IPS DF 4.7 (cell line): ENCODE measurements around the gene CA10.

Experiments used
- DNase-seq: peaks from one replicate; pipeline ENCODE4 v3.0.0-alpha.2; 2013; ENCODE audit warnings: low spot score; ENCODE audit errors: extremely low read depth

Gene CA10

DNA sequence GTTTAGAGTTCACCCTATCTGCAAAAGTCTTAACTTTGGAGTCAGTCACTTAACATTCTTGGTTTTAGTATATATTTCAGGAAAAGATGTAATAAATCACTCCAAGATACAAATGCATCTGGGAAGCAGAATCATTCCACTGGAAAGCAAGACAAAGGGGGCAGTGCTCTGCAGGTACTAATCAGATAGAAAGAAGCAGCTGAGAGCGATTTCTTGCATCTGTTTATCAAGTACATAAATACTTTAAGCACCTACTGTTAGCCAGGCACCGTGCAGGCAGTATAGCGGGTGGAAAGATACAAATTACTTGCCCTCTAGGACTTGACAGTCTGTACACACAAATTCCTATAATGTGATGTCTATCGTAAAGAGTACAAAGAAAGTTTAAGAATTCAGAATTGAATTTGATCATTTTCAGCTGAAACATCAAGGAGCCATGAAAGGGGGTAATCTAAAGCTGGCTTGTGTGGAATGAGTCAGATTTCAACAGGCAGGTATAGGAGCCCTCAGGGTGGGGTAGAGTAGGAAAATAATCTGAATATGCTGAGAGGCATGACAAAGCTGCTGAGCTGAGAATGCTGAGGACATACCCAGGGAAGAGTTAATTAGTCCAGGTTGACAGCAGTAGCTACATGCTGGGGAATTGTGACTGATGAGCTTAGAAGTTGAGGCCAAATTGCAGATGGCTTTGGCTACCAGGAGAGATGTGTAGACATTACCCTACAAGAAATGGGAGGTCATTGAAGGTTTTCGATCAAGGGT is 110.2 kb downstream of the CA10 start:
- DNase-seq = no peak

DNA sequence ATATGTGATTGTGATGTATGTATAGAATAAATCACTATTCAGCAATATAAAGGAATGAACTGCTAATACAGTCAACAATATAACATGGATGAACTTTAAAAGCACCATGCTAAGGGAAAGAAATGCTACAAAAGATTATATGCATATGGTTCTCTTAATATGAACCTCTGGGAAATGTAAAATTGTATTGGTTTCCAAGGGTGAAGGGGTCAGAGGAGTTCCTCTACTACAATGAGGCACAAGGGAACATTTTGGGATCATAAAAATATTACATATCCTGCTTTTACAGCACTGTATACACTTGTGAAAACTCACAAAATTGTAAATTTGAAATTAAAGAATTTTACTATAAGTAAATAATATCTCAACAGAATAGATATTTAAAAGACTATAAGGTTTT is 111.4 kb downstream of the CA10 start:
- DNase-seq = no peak

DNA sequence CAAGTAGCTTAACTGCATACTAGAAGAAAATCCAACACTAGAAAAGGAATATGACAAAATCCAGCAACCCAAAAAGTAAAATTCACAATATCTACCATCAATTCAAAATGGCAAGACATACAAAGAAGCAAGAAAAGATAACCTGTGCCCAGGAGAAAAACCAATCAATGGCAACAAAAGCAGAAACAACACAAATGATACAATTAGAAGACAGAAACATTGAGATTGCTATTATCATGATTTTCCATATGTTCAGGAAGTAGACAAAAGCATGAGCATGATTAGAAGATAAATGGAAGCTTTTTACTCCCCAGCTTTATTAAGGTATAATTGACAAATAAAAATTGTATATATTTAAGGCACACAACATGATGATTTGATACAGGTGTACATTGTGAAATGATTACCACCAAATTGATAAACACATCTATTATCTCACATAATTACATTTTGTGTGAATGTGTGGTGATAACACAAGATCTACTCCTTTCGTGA is 117.3 kb downstream of the CA10 start:
- DNase-seq = no peak

DNA sequence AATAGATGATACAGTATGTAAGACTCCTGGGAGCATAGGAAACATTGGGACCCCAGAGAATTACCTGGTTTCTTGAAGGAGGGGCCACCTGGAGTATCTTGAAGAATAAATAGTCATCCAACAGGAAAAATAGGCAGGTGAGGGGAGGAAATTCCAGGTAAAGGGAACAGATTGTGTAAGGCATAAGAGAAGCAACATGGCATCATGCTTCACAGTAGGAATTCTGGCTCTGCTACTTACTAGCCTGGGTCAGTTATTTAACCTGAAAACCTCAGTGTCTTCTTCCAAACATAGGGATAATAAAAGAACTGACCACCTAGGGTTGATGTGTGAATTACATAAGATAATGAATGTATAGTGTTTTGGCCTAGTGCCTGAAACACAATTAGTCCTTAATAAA is 122.1 kb downstream of the CA10 start:
- DNase-seq = no peak

DNA sequence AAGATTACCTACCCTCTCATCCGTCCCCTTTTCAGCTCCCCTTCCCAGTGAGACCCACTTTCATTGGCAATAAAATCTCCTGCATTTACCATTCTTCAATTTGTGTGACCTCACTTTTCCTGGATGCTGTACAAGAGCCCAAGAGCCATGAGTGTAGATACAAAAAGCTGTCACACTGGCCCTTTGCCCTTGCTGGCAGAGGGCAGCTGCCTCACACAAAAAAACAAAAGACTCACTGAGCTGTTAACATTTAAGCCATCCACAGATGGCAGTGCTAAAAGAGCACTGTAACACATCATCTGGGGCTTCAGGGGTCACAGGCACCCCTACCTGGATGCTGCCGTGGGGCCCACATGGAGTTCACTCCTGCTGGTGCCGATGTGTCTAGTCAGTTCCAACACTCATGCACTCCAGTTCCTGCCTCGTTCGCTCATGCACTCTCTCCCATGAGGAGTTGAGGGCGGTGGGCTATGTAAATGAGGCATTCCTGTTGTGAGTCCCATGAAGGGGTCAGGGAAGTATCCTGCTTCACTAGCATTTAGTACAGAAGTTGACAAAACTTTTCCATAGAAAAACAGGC is 123.1 kb downstream of the CA10 start:
- no peak for DNase-seq

DNA sequence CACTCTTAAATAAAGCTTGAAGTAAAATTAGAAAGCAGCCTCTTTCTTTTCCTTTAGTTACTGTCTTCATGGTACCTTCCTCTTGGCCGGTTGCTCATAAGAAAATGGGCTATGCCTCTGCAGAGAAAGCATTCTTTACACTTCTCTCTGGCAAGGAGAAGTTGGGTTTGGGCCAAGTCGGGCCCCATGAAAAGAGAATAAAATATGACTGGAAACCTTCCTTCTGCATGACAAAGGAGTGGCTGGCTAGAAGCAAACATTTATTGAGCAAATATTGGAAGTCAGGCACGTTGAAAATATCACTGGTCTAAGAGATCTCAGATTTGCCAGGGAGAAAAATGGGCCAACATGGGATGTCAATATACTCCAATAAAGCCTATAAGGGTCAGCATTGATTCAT is 126.1 kb downstream of the CA10 start:
- DNase-seq = no peak

DNA sequence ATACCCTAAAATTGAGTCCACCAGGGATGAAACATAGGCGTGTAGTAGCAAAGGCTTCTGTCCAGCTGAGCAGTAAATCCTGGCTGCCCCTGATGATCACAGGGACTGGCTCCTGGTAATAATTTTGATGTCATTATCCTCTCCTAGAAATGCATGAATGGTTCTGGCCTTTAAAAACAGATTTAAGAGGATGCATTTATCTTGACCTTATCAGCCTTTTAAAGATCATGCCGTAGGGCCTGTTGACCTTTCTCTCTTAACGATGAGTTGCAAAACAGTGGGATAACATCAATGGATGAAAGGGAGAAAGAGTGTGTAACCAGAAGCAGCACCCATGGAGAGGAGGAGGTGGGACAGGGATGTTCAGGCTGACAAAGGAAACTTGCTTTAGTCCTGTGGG is 128.5 kb downstream of the CA10 start:
- DNase-seq = no peak

DNA sequence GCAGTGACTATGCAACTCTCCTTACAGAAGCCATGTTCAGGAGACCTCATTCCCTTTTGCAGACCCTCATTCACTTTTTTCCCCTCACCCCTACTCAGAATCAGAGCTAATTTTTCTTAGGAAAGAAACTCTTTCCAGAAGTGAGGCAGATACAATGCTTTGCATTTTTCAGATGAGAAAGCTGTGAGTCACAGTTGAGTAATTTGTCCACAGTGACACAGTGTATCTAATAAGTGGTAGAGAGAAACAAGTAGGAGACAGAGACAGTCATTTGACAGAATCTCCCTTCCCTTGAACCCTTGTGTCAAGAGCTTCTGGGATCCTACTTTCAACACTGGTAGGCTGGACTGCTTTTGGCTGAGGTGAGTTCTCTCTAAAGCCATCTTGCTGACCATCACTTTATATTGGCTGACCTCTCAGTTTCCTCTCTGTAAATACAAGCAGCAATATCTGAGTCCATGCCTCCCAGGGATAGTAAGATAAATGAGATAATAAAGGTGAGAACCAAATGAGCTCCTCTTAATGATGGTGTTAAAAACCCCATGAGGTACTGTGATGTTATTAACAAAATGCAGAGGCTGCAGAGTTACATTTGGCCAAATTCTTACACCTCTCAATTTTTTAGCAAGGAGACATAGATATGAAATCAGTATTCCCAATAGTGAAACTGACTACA is 130.8 kb downstream of the CA10 start:
- DNase-seq = no peak

DNA sequence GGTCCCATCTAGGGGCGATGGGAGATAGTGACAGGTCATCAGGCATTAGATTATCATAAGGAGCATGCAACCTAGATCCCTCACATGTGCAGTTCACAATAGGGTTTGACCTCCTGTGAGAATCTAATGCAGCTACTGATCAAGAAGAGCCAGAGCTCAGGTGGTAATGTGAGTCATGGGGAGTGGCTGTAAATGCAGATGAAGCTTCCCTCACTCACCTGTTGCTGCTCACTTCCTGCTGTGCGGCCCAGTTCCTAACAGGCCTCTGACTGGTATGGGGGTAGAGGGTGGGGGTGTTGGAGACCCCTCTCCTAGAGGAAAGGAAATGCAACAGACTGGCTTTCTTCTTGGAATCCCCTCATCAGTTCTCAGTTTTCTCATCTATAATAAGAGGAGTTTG is 131.4 kb downstream of the CA10 start:
- peak; percentile 7 for DNase-seq

DNA sequence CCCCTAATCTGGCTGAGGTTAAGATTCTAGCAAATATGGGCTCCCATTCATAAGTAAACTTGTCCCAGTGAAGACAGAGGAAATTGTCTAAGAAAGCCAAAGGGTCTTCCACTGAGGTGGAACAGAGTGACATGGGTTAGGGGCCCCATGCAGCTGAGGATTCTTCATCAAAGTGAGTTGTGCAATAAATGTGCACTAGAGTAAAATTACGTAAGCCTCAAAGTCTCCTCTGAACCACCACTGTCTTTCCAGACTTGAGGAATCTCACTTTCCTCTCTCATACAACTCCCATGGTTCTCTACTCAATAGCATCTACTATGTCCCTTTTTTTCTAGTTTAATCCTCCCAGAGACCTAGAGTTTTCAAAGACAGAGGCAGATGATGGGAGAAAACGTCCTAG is 132.4 kb downstream of the CA10 start:
- no peak for DNase-seq

DNA sequence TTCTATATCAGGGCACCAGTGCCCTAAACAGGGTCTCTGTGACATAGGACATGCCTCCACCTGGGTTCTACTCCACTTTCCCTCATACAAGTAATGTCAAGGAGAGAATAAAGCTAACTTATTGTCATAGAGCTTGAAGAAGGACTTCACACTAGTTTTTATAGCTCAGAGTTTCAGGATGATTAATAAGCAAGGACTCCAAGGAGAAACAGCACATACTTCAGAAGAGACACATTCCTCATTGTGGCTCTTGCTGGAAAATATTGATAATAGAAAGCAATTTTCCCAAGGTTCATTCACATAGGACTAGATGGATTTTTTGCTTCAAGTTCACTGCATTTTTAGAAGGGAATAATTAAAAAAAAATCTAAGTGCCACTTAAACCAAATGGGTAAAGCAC is 133.3 kb downstream of the CA10 start:
- no peak for DNase-seq

DNA sequence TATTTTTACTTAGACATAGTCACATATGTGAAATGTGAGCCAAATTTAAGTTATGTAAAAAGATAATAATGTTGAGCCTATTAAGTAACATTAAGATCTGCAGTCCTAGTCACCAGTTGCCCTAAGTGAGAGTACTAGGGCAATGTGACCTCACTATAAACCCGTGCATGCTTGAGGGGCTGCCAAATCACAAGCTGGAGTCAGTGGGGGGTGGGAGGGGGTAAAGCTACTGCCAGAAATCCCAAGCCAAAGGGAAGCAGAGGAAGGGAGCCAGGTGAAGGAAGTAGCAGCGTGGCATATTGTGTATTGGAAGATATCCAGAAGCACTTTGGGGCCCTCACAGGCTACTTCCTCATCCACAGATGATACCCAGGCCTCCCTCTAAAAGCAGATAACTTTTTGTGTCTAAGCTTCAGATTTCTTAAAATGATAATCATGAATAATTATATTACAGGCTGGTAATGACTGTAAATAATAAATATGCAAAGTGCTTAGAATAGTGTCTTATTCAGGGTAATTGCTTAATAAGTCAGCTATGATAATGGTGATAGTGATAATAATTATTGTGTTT is 134.1 kb downstream of the CA10 start:
- DNase-seq = no peak

DNA sequence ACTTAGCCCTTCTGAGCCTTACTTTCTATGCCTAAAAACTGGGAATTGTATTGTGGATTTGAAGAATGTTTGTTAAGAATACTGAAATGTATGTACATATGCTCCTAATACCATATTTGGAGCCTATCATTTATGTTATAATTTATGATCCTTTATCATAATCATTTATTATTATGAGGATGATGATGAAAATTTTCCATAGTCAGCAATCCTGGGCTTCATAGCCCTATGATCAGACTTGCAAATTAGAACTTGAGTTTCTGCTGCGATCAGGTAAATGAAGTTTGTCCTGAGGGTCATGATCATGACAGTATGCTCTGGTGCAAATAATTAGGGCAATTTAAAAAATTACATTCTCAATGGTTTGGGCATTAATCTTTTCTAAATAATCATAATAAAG is 147.4 kb downstream of the CA10 start:
- no peak for DNase-seq

DNA sequence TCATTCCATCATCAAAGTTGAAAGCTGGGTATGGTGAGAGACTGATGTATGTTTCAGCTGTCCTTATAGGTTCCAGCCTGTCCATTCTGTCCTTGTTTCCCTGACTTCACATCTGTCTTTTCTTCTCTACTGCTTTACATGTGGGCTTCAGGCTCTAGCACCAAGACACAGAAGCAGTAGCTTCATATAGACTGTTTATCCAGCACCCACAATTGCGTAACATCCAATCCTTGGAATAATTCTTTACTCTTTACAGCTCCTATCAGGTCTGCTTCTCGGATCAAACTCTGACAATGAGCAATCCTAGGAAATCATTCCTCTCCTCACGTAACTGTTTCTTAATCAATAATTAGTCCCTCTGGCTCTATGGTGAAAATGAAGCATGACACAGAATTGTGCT is 158.9 kb downstream of the CA10 start:
- DNase-seq = no peak

DNA sequence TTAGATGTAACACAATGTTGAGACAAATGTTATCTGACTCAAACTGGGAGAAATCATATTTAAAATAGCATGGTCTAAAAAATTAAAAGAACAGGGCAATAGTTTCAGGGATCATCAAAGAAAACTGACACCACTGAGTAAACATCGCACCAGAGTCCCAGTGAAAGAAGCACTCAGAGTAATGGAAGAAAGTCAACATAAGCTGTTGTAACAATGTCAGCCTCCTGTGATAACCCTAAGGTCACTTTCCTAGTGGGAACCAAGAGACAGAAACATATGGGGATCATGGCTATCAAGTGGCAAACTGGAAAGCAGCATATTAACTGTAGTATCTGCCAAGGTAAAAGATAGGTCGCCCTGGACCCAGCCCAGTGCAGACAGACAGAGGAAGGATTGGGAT is 160.8 kb downstream of the CA10 start:
- DNase-seq = no peak

DNA sequence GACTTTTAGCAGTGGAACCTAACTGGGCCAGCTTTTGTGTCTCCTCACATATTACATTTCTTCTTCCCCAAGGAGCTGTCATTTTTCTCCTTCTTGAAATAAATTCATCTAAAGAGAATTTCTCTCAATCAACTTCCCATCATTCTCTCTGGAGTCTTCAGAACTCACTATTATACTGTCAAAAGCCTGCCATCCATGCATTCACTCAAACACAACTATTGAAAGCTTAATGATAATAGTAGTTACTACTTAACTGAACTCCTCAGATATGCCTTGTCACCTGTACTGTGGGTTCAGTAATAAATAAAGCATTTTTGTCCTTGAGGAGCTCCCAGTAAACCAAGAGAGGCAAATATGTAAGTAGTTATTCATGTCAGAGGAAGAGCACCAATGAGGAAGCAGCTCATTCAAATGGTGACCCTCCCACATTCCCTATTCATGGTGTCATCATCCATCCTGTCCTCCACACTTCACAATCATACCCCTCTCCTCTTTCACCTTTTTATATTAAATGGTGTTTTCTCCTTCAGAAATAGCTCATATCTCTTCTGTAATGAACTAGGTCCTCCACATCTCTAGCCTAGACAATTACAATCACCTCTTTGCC is 162.6 kb downstream of the CA10 start:
- DNase-seq = no peak

DNA sequence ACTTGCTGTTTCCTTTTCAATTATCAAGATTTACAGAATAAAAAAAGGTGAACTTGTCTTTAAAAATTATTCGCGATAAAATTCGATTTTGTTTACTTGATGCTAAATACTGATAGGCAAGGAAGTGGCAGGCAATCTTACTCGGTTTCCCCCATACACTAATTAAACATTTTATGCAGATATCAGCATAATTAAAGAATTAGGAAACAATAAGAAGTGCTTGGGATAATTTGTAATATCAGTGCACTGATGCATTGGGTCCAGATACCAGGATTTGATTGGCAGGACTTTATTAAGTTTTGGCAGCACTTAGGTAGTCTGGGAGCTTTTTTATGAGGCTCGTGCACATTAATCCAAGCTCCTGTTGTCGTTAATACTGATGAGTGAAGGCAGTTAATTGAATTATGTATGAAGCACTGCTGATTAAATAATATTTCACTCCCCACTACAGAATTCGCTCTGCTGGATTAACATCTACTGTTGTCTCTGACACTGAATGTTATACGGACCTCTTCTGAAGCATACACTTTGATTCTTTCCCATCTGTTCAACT is 165.6 kb downstream of the CA10 start:
- DNase-seq = no peak

DNA sequence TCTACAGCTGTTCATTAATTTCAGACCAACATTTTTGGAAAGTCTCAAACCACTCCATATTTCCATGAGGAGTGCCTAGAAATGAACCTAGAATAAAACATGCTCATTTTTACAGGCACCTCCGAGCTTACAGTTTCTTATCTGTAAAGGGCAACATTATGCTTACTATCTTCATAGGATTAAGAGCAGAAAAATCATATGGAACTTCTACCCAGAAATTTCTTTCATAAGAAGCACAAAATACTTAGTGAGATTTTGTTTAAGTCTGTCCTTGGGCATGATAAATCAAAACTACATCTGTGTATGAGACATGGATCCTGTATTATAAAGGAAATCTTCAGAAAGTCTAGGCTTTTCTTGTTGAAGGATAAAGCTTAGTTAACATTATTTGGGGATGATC is 187.4 kb downstream of the CA10 start:
- DNase-seq = no peak

DNA sequence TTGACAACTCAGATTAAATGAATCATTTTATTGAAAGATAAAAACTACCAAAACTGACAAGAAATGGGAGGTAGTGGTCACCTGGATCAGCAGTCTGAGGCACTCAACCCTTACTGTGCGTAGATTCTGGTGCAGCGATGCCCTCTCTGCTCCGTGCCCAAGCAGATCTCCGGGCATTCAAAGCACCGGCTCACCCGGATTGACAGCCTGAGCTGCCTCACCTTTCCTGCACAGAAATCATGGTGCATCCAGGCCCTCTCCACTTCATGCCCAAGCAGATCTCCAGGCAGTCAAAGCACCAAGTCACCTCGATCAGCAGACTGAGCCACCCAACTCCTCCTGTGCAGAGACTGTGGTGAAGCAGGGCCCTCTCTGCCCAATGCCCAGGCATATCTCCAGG is 196.8 kb downstream of the CA10 start:
- no peak for DNase-seq

DNA sequence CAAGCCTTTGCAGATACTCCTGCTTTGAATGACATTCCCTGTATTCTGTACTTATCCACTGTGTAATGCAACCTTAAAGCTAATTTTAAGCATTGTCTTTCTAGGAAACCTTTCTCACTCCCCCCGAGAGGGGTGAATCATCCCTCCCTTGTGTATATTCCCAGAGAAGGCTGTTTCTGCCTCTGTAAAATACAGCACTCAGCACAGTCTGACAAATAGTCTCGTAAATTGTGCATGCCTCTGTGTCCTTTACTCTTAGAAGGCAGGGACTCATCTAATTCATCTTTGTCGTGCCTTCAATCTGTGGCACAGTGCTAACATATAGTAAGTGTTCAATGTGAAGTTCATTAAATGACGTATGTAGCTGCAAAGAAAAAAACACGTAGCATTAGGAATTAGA is 200.7 kb downstream of the CA10 start:
- DNase-seq = no peak

DNA sequence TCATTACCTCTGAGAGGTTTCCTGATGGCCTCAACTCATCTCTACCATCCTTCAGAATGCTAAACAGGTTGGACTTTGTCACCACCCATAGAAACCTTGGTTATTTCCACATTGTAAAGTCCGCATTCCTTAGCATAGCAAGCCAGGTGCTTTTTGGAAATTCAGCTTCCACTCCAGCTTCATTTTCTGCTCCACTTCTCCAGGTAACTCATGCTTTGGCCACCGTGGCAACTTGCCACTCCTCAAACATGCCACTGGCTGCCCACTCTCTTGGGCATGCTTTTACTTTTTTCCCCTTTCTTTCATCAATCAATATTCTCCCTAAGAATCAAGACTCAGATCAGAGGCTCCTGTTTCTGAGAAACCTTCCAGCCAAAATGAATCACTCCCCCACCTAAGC is 203.3 kb downstream of the CA10 start:
- no peak for DNase-seq
